Measurements from ENCODE around the gene TCF20.

Gene TCF20

GRCh38 chr22:42271191-42271813 is 849 bp upstream of the TCF20 start:
- H2AFZ ChIP-seq (ENCODE audit: low read length, unreplicated experiment), result no peak overlapping the region
- H3K36me3 ChIP-seq (ENCODE audit: insufficient read depth, low read length), result no peaks in the 10 kb centered on the region
- peak overlapping the region; percentile 71 for H3K4me3 ChIP-seq (ENCODE audit: low read depth, low read length)

DNA sequence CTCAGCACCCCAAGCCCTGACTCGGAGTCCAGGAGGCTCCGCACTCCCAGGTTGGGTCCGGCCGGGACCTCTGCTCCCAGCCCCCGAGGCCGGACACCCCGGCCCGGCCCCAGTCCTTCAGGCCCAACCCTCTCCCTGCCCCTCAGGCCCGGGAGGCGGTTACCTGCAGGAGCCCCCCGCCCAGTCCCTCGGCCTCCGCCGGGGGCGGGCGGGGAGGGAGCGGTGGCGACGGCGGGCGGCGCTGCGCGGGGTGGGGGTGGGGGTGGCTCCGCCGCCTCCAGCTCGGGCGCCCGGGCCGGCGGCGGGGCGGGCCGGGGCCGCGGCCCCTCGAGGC is 310 bp downstream of the TCF20 start:
- Histone ChIP-seq H3K27me3 (ENCODE audit: insufficient read depth, low read length) (no peaks in the 10 kb centered on the region), H3K79me2 (ENCODE audit: control insufficient read depth, insufficient read depth, low read length, unreplicated experiment) (peaks cover 46% of the 10 kb centered on the region), H2AFZ (ENCODE audit: low read length, unreplicated experiment) (peak overlapping the region; percentile 60), H3K27ac (ENCODE audit: low read depth, low read length) (peak overlapping the region; percentile 16; the same call in 1 of the 2 replicates), H3K4me1 (ENCODE audit: control insufficient read depth, insufficient read depth, low read length, unreplicated experiment) (peaks cover 4% of the 10 kb centered on the region), H3K36me3 (ENCODE audit: insufficient read depth, low read length) (no peaks in the 10 kb centered on the region), H3K4me3 (ENCODE audit: low read depth, low read length) (peak overlapping the region; percentile 95)

More at GRCh38 chr22:42271191-42271813, 849 bp upstream of the TCF20 start:
- Histone ChIP-seq H3K27me3 (ENCODE audit: insufficient read depth, low read length) (no peaks in the 10 kb centered on the region), H3K27ac (ENCODE audit: low read depth, low read length) (no peak overlapping the region), H3K4me1 (ENCODE audit: control insufficient read depth, insufficient read depth, low read length, unreplicated experiment) (peaks cover 4% of the 10 kb centered on the region), H3K79me2 (ENCODE audit: control insufficient read depth, insufficient read depth, low read length, unreplicated experiment) (peaks cover 34% of the 10 kb centered on the region)

- Histone ChIP-seq H3K27ac (ENCODE audit: low read depth, low read length) (peak overlapping the region; percentile 16; the same call in 1 of the 2 replicates), H3K79me2 (ENCODE audit: control insufficient read depth, insufficient read depth, low read length, unreplicated experiment) (peaks cover 51% of the 10 kb centered on the region), H2AFZ (ENCODE audit: low read length, unreplicated experiment) (peak overlapping the region; percentile 60), H3K4me3 (ENCODE audit: low read depth, low read length) (peak overlapping the region; percentile 95), H3K27me3 (ENCODE audit: insufficient read depth, low read length) (no peaks in the 10 kb centered on the region), H3K36me3 (ENCODE audit: insufficient read depth, low read length) (no peaks in the 10 kb centered on the region), H3K4me1 (ENCODE audit: control insufficient read depth, insufficient read depth, low read length, unreplicated experiment) (peaks cover 4% of the 10 kb centered on the region)
Measured at GRCh38 chr22:42269432-42270175, 849 bp downstream of the TCF20 start.

DNA sequence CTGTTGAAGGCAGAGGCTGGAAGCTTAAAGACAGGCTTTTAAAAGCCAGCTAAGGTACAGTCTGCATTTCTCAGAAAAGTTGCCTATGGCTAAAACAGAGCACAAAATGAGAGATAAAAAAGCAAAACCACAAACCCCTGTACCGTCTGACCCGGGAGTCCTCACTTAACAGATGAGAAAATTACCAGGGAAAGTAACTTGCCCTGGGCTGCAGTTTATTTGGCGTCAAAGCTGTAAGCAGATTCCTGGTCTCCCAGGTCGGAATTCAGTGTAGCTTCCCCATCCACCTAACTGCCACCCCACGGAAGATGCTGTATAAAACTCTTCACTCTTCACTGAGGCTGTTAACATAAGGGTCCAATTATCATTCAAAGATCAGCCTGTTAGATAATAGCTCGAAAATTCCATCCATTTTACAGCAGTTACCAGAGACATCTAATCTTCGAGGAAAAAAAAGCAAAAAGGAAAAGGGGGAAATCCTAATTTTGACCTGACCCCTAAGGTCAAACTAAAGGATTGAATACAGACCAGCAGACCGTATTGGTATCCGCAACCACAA is 1.5 kb downstream of the TCF20 start:
- H3K27ac ChIP-seq (ENCODE audit: low read depth, low read length), result no peak overlapping the region
- no peak overlapping the region for H2AFZ ChIP-seq (ENCODE audit: low read length, unreplicated experiment)
- peaks cover 53% of the 10 kb centered on the region for H3K79me2 ChIP-seq (ENCODE audit: control insufficient read depth, insufficient read depth, low read length, unreplicated experiment)
- H3K36me3 ChIP-seq (ENCODE audit: insufficient read depth, low read length), result no peaks in the 10 kb centered on the region
- H3K27me3 ChIP-seq (ENCODE audit: insufficient read depth, low read length), result no peaks in the 10 kb centered on the region
- H3K4me3 ChIP-seq (ENCODE audit: low read depth, low read length), result peak overlapping the region; percentile 95
- peaks cover 4% of the 10 kb centered on the region for H3K4me1 ChIP-seq (ENCODE audit: control insufficient read depth, insufficient read depth, low read length, unreplicated experiment)

DNA sequence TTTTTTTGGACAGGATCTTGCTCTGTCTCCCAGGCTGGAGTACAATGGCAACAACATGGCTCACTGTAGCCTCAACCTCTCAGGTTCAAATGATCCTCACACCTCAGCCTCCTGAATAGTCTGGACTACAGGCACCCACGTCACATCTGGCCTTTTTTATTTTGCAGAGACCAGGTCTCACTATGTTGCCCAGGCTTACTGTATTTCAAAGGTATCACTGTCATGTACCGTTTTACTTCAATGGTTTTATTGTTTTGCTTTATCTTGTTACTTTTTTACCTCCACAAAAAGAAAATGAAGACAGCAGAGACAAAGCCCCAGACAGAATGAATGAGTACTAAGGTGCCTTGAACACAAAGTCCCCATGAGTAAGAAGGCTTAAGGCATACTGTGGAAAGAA is 5.1 kb downstream of the TCF20 start:
- Histone ChIP-seq H3K36me3 (ENCODE audit: insufficient read depth, low read length) (no peaks in the 10 kb centered on the region), H3K4me1 (ENCODE audit: control insufficient read depth, insufficient read depth, low read length, unreplicated experiment) (peaks cover 4% of the 10 kb centered on the region), H2AFZ (ENCODE audit: low read length, unreplicated experiment) (no peak overlapping the region), H3K27me3 (ENCODE audit: insufficient read depth, low read length) (no peaks in the 10 kb centered on the region), H3K27ac (ENCODE audit: low read depth, low read length) (no peak overlapping the region), H3K79me2 (ENCODE audit: control insufficient read depth, insufficient read depth, low read length, unreplicated experiment) (peaks cover 73% of the 10 kb centered on the region), H3K4me3 (ENCODE audit: low read depth, low read length) (no peak overlapping the region)

- Histone ChIP-seq H3K27me3 (ENCODE audit: insufficient read depth, low read length) (no peaks in the 10 kb centered on the region), H2AFZ (ENCODE audit: low read length, unreplicated experiment) (no peak overlapping the region), H3K36me3 (ENCODE audit: insufficient read depth, low read length) (no peaks in the 10 kb centered on the region), H3K79me2 (ENCODE audit: control insufficient read depth, insufficient read depth, low read length, unreplicated experiment) (peaks cover 67% of the 10 kb centered on the region), H3K4me3 (ENCODE audit: low read depth, low read length) (no peak overlapping the region), H3K4me1 (ENCODE audit: control insufficient read depth, insufficient read depth, low read length, unreplicated experiment) (peaks cover 4% of the 10 kb centered on the region), H3K27ac (ENCODE audit: low read depth, low read length) (no peak overlapping the region)
Measured at GRCh38 chr22:42263944-42264343, 6.5 kb downstream of the TCF20 start.

DNA sequence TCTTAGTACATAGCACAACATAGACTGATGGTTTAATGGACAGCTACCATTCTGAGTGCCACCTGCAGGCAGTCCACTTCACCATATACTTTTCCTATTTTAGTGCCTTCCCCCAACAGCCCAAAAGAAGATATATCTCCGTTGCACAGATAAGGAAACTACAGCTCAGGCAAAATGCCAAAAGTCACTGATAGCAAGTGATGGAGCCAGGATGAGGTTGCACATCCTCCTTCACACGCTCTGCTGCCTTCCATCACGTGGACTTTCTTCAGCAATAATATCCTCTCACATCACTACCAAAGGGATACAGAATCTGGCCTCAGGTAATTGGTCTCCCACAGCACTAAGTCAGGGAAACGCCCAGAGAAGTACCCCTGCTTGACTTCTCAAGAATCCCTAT is 7.5 kb downstream of the TCF20 start:
- Histone ChIP-seq H2AFZ (ENCODE audit: low read length, unreplicated experiment) (no peak overlapping the region), H3K36me3 (ENCODE audit: insufficient read depth, low read length) (no peaks in the 10 kb centered on the region), H3K4me1 (ENCODE audit: control insufficient read depth, insufficient read depth, low read length, unreplicated experiment) (no peaks in the 10 kb centered on the region), H3K79me2 (ENCODE audit: control insufficient read depth, insufficient read depth, low read length, unreplicated experiment) (peaks cover 64% of the 10 kb centered on the region), H3K4me3 (ENCODE audit: low read depth, low read length) (no peak overlapping the region), H3K27me3 (ENCODE audit: insufficient read depth, low read length) (no peaks in the 10 kb centered on the region), H3K27ac (ENCODE audit: low read depth, low read length) (no peak overlapping the region)

DNA sequence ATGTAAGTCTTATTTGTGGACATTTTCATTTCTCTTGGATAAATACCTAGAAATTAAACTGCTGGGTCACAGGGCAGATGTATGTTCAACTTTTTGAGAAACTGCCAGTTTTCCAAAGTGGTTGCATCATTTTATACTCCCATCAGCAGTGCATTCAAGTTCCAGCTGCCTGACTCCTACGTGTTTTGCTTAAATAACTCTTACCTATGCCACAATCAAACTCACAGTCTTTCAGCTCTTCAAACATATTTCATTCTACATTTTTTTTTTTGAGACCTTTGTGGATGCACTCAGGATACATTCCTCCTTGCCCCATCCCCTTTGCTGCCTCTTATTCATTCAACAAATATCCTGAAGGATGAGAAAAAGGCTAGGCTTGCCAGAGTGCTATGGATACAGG is 9.2 kb downstream of the TCF20 start:
- H3K4me1 ChIP-seq (ENCODE audit: control insufficient read depth, insufficient read depth, low read length, unreplicated experiment), result peaks cover 2% of the 10 kb centered on the region
- no peaks in the 10 kb centered on the region for H3K36me3 ChIP-seq (ENCODE audit: insufficient read depth, low read length)
- H3K27ac ChIP-seq (ENCODE audit: low read depth, low read length), result no peak overlapping the region
- H3K27me3 ChIP-seq (ENCODE audit: insufficient read depth, low read length), result no peaks in the 10 kb centered on the region
- H3K4me3 ChIP-seq (ENCODE audit: low read depth, low read length), result no peak overlapping the region
- H2AFZ ChIP-seq (ENCODE audit: low read length, unreplicated experiment), result no peak overlapping the region
- peaks cover 64% of the 10 kb centered on the region for H3K79me2 ChIP-seq (ENCODE audit: control insufficient read depth, insufficient read depth, low read length, unreplicated experiment)

DNA sequence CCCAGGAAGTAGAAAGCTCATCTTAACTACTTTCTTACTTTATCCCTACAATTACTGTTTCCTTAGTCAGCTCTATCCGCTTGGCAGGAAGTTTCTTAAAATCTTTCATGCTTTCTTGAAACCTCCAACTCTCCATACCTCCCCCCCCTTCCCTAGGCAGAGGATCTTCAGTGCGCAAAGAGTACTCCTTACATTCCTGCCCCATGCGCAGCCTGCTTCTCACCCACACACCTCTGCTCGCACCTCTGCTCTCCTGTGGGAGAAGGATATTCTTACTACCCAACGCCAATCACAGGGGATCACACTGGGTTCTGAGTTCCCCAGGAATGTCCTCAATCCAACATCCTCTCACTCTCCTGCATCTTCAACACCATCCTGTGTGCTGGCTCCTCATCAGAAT is 12.3 kb downstream of the TCF20 start:
- no peak overlapping the region for H3K27ac ChIP-seq (ENCODE audit: low read depth, low read length)
- H3K79me2 ChIP-seq (ENCODE audit: control insufficient read depth, insufficient read depth, low read length, unreplicated experiment), result peaks cover 48% of the 10 kb centered on the region
- no peak overlapping the region for H2AFZ ChIP-seq (ENCODE audit: low read length, unreplicated experiment)
- peaks cover 2% of the 10 kb centered on the region for H3K4me1 ChIP-seq (ENCODE audit: control insufficient read depth, insufficient read depth, low read length, unreplicated experiment)
- no peaks in the 10 kb centered on the region for H3K27me3 ChIP-seq (ENCODE audit: insufficient read depth, low read length)
- no peak overlapping the region for H3K4me3 ChIP-seq (ENCODE audit: low read depth, low read length)
- H3K36me3 ChIP-seq (ENCODE audit: insufficient read depth, low read length), result no peaks in the 10 kb centered on the region

DNA sequence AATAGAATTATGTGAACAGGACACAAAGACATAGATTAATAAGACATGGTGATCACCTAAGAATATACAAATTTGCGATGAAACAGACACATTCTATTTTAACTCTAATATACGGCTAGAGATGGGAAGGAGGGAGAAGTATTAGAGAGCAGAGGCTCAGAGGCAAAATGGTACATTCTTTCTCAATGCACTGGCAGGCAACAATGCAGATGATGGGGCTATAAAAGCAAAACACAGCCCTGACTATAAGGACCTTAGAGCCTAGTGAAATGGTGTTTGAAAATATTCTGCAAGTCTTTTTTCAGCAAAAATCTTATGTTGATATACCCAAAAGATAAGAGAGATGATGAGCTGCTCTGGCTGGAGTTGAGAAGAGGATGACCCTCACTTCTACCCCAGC is 13.1 kb downstream of the TCF20 start:
- H3K36me3 ChIP-seq (ENCODE audit: insufficient read depth, low read length), result no peaks in the 10 kb centered on the region
- H3K4me3 ChIP-seq (ENCODE audit: low read depth, low read length), result no peak overlapping the region
- H3K79me2 ChIP-seq (ENCODE audit: control insufficient read depth, insufficient read depth, low read length, unreplicated experiment), result peaks cover 41% of the 10 kb centered on the region
- H2AFZ ChIP-seq (ENCODE audit: low read length, unreplicated experiment), result no peak overlapping the region
- peaks cover 2% of the 10 kb centered on the region for H3K4me1 ChIP-seq (ENCODE audit: control insufficient read depth, insufficient read depth, low read length, unreplicated experiment)
- H3K27ac ChIP-seq (ENCODE audit: low read depth, low read length), result no peak overlapping the region
- no peaks in the 10 kb centered on the region for H3K27me3 ChIP-seq (ENCODE audit: insufficient read depth, low read length)

GRCh38 chr22:42256930-42257329 is 13.5 kb downstream of the TCF20 start:
- Histone ChIP-seq H3K4me1 (ENCODE audit: control insufficient read depth, insufficient read depth, low read length, unreplicated experiment) (peaks cover 2% of the 10 kb centered on the region), H2AFZ (ENCODE audit: low read length, unreplicated experiment) (no peak overlapping the region), H3K4me3 (ENCODE audit: low read depth, low read length) (no peak overlapping the region), H3K36me3 (ENCODE audit: insufficient read depth, low read length) (no peaks in the 10 kb centered on the region), H3K27me3 (ENCODE audit: insufficient read depth, low read length) (no peaks in the 10 kb centered on the region), H3K79me2 (ENCODE audit: control insufficient read depth, insufficient read depth, low read length, unreplicated experiment) (peaks cover 36% of the 10 kb centered on the region), H3K27ac (ENCODE audit: low read depth, low read length) (no peak overlapping the region)
